NOMO-1 (cell line): Measurements from ENCODE around the gene MYOF.
"Not testable (repeated sequence)": the region's sequence is repeated elsewhere in the genome, so short reads cannot be mapped to it uniquely, and the experiment has no call there.

Source experiments
- DNase-seq, 2 experiments: peaks; one replicate each; lab custom pipeline; 2025; ENCODE audit not compliant: unreplicated experiment in 2 of 2; lab: John Stamatoyannopoulos, UW

Gene MYOF

DNA sequence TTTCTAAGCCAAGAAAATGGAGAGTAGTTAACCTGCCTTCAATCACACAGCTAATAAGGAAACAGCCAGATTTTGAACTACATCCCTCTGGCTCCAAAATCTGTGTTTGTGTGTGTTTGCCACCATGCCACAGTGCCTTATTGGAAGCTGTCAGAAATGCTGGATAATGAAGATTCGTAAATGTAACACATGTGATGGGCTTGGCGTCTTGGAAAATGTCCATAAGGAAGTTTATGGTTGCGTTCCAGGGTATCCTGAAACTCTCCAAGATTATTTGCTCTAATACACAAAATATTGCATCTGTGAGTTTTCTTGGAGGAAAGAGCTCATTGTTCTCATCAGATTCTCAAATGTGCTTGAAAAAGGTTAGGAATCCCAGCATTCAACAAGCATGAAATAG is 22.7 kb downstream of the MYOF start:
- no peak for DNase-seq

DNA sequence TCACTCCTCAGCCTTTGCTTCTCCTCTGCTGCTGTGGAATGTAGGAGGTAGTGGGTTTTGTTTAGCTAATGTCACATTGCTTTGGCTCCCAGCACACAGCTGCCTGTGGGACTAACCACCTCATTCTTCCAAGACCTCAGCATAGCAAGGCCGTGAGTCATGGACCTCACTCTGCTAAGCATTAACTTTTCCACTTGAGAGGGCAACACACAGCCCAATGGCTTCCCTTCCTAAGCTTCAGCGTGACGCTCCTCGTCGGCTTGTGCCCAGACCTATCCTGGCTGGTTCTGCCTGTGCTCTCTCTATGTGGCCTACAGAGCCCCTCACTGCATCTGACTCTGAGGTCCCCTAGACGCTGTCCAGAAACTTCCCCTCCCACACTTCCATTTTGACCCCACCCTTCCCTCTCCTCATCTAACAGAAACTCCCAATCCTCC is 23.3 kb downstream of the MYOF start:
- DNase-seq: no peak

DNA sequence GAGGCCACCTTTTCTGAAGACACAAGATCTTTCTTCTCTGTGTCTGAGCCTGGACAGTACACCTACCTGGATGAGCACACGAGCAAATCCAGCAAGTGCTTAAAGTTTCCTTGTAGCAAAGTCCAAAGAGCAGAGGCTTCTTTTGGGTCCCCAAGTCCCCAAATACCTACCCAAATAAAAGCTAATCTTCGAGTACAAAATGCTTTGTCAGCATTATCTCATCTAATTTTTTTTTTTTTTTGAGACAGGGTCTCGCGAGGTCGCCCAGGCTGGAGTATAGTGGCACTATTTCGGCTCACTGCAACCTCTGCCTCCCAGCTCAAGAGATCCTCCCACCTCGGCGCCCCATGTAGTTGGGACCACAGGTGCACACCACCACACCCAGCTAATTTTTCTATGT is 24.6 kb downstream of the MYOF start:
- DNase-seq: no peak

DNA sequence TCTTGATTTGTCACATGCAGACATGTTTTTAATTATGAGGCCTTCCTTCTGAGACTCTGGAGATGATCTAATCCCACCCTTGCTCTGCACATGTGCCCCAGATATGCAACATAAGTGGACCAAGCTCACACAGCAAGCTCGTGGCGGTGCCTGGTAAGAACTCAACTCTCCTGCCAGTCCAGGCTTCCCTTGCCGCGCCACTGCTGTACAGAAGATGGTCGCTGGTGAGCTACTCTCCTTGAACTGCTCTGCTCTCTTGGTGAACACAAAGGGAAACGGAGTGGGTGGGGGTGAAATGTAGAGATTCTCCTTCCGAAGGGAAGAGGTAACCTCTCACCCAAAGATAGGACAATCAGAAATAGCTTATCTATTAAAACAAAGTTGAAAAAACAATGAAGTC is 25.7 kb downstream of the MYOF start:
- DNase-seq: no peak

DNA sequence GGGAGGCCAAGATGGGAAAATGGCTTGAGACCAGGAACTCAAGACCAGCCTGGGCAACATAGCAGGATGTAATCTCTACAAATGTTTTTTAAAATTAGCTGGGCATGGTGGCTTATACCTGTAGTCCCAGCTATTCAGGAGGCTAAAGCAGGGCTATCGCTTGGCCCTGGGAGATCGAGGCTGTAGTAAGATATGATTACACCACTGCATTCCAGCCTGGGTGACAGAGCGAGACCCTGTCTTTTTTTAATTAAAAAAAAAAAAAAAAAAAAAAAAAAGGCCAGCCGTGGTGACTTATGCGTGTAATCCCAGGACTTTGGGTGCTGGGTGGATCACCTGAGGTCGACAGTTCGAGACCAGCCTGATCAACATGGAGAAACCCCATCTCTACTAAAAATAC is 27.4 kb downstream of the MYOF start:
- DNase-seq: no peak

DNA sequence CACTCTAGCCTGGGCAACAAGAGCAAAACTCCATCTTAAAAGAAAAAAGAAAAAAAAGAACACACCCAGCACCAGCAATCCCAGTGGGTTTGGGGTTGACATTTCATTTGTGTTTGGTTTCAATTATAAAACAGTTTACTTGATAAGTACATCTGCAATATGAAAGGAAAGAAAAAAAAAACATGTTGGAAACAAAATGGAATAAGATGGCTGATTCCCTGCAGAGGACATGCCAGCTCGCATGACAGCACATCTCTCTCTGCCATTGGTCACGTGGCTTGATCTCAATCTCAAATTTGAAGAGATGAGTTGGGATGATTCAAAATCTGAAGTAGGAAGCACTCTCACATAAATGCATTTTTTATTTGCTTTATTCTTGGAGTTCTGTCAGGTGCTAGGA is 28.0 kb downstream of the MYOF start:
- no peak for DNase-seq

DNA sequence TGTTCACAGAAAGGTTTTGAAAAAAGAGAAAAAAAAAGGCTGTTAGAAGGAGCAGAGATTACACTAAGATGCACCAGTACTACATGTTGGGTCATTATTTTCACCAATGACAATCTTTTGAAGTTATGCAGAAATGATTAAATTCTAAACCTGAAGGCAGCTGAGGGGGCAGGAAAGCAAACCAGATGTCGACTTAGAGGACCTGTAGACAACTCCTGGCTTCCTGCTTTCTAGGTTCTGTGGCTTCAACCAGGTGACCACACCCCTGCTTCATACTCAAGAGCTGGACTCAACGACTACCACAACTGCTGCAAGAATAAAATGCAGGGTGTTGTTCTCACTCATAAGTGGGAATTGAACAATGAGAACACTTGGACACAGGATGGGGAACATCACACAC is 30.0 kb downstream of the MYOF start:
- DNase-seq: no peak

DNA sequence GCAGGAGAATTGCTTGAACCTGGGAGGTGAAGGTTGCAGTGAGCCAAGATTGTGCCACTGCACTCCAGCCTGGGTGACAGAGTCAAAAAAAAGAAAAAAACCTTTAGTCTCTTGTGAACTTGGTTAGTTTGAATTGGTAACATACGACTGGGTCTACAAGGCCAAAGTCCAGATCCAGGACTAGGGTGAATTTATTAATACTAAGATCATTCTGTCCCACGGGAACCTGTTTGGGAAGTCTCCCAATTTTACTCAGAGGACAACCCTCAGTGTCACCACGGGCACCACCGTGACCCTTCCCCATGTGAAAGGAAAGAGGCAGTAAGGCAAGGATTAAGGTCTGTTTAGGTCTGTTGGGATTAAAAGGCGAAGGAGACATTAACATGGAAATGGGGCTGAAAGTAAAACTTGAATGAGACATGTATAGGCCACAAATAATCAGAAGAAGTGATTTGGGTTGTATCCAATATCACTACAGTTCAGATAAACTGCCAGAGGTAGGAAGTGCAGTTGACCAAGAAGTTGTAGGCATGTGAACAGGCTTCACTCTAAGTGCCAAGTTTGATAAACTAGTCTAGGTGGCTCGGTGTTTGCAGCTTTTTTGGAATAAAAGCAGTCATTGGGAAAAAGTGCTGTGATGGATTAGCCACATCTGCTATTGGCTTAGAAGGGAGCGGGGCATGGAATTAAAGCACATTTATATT is 30.7 kb downstream of the MYOF start:
- DNase-seq: no peak

DNA sequence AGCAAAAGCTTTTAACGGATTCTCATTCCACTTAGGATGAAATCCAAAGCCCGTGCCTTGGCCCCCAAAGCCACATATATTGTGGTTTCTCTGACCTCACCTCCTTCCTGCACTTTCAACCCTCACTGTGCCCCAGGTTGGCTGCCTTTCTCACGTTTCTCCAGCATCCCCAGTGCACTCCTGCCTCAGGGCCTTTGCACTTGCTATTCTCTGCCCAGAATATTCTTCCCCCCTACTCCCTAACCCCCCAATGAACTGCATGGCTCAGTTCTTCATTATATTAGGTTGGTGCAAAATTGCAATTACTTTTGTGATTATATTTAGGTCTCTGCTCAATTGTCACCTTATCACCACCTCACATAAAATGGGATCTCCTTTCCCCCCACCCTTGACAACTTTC is 34.2 kb downstream of the MYOF start:
- no peak for DNase-seq

DNA sequence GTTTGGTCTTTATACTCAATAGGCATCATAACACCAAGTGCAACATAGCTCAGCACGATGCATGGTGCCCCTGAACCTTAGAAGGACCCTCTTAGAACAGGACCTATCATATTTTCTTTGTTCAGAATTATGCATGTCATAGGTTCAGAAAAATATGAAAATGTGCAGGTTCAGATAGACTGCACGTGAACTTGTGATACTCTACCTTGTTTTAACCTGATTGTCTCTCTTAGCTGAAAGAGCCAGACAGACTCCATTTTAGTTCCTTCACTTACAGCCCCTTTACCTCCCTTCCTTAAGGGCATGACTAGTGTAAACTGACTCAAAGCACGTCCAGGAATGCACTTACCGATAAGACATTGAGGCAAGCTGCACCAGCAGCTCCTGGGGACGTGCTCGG is 35.1 kb downstream of the MYOF start:
- DNase-seq: no peak

DNA sequence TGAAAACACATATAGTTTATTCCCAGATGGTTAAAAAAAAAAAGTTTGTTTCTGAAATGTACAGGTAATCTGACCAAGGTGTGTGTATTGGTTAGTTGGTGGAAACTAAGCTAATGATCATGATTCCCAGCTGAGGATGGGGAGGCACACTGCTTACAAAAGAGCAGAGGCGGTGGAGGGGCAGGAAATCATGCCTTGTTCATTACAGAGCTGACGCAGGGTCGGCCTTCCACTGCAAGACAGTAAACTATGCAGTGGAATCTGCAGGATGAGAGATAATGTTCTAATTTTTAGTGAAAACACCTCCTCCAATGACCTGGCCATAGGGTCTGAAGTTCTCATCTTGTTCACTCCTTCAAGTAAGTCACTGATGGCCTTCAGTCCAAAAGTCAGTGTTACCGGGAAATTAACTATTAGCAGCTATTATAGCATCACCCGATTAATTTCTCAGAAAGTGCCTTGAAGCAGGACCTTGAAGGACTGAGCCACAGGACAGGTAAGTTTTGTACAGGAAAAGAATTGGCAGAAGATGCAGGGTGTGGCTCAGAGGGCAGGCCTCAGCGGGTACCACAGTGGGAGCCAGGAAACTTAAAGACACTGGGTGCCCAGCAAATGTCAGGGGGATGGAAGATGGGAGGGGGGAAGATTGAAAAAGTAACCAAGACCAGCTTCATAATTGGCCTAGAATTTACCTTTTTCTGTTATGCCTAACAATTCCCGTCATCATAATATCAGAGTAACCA is 36.0 kb downstream of the MYOF start:
- no peak for DNase-seq

DNA sequence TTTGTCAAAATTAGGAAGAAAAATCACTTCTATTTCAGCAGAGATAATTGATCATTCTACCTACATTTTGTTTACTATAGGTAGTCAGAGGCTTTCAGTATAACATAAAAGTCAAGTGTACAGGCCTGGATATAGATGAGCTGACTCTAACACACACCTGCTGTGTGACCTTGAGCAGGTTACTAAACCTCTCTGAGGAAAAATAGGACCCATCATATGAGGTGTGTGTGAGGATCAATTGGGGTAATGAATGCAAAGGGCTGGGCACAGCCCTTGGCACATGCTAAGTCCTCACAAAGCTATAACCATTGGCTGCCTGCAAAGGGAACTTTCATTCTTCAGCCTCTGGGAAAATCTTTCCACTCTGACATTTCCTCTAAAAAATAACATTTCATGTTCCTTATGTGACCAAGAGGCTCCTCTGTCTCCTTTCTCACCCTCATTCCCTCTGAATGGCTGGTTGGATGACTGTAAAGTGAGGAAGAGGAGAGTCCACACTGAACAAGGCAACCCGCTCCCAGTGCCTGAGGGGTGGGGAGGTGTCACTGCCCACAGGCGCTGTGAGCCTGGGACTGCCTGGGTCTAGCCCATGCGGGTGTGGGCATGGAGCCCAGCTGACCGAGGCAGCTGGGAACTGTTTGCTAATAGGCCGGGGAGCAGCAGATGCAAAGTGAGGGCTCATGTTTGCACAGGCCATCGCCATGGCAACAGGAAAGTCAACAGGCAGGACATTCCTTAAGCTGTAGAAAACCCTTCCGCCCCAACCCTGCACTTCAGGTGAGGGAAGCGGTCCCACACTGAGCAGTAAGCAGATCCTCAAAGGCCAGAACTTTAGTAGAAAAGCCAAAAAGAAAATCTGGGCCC is 36.8 kb downstream of the MYOF start:
- DNase-seq: no peak

DNA sequence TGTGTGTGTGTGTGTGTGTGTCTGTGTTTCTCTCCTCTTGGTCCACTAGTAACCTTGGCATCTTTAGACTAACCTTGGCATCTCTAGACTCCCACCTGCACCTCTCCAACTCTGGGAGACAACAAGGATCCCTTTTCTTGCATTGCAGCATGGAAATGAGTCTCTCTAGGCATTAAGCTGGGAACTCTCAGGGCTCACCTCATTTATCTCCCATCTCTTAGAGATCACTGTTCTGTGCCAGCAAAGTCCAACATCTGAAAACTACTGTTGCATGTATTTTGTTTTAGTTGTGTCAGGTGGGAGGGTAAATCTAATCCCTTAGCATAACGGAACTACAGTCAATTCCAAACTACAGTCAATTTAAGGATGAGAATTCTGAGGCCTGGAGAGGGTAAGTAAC is 38.7 kb downstream of the MYOF start:
- DNase-seq: no peak

DNA sequence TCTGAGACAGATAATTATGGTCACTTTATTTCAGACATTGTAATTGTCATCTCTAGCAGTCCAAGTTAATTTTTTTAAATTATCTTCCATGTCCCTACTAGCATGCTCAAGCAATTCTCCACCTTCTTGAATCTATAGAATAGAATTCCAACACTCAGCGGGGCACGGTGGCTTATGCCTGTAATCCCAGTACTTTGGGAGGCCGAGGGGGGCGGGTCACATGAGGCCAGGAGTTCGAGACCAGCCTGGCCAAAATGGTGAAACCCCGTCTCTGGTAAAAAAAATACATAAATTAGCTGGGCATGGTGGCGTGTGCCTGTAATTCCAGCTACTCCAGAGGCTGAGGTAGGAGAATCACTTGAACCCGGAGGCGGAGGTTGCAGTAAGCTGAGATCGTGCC is 39.4 kb downstream of the MYOF start:
- not testable (repeated sequence) for DNase-seq

DNA sequence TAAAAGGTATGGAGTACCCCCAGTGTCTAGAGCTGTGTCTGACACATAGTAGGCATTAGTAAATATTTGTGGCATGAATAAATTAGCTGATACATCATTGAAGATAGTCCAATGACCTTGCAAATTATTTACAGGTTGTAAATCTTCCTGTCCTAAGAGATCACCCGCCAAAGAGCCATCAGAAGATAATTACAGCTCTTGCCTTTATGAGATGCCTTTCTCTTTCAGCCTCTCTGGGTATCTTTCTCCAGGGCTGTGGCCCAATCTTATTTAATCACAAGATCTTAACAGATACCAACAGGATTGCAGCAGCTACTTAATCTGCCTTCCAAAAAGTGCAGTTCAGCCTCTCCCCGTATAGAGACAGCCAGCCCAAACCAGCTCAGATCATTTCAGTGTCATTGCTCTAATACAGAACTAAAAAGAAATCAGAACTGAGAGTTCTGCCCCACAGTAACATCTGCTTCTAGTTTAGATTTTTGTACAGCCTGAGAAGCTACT is 41.5 kb downstream of the MYOF start:
- no peak for DNase-seq

DNA sequence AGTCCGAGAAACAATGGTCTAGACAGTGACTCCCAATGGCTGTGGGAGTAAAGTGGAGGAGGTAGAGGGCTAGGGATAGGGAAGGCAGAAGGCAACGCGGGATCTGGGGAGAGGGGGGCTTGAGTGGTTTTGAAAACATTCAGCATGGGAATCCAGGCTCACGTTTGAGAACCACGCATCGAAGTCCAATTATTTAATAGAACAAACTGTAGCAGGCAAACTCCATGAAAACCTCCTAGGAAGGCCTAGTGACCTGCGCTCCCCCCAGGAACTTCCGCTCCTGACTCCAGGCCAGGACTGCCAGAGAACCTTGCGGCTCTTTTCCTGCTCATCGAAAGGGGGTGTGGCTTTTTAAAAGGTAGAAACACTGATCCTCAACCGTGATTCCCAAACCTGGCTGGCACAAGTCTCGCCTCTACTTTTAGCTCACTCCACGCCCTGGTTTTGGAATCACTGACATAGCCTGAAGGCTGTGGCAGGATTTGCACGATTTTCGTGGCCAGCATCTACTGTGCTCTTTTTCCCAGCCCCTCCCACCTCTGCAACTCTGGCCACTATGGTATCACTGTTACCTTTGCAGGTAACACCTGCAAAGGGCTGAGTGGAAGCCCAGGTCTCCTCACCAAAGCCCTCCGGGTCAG is 43.4 kb downstream of the MYOF start:
- DNase-seq: no peak

DNA sequence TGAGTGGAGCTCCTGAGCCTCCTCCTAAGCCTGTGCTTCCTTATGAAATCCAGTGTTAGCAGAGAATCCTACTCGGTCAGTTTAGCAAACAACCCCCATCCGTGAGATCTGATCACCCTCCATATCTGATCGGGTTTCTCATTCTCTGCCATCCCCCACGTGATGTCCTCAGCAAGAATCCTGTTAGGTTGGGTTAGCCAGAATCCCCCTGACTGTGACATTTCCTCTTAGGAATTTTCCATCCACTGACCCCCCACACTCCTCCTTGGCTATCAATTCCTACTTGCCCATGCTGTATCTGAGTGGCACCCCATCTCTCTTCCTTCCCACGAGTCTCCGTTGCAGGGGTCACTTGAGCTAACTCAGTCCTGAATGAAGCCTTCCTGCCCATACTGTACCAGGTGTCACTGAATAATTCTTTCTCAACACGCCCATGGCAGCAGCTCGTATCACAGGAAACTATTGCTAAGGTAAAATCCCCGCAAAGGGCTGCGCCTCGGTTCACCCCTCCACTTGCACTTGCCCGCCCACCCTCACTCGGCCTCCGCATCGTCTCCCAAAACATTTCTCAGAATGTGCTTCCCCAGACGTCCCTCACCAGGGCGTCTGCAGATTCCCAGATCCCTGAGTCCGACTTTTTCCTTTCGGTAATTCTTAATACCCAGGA is 44.1 kb downstream of the MYOF start:
- no peak for DNase-seq

DNA sequence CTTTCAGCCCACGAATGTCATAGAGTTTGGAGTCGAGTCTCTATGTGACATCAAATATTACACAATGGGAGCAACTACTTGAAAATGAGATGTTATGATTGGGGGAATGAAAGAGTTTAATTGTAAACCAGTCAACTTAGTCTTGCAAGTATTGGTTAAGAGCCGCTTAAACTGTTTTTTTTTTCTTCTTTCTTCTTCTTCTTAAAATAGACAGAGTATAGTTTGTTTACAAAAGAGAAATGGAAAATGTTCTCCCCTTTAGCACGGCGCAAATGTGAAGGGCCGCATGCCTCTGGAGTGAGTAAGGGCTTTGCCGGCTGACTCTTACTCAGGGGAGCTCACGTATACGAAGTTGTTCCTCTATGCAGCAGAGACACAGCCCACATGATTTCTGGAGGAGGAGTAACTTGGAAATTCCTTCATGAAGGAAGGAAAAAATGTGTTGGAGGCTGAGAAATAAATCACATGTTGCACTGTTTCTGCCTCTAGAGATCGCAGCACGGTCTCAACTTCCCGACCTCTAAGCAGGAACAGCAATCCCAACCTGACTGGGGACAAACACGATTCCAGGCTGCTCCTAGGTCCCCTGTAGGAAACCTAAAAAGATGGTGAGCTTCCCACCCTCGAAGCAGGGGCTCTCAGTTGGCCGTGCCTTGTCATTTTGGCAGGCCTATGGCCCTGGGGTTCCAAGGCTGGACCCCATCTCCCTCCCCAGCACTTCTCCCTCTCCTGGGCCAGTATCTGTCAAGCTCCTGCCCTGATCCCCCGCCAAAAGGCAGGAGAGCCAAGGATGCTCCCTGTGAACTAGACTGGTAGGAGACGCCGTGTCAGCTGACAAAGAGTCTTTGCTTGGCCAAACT is 44.8 kb downstream of the MYOF start:
- DNase-seq: peak; percentile 57 to 87

DNA sequence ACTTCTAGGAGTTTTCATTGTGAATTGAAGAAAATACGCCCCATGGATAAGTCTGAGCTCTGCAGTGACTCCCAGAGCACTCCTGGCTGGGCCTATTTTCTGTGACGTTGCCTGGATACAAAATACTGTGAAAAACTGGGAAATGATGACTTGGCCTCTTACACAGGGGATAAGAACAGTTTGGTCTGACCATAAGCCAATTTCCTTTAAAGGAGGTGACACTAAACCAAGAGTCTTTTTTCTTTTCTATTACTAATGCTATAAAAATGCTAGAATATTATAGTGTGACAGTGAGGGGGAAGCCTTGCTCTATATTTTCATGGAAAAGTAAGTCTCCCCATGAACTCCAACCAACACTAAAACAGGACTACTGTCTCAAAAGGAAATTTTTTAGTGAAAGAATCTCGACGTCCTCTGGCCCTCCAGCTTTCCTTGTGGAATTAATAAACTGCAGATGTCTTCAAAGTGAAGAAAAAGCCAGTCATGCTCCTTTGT is 45.5 kb downstream of the MYOF start:
- DNase-seq: no peak
